ENCODE measurements around the gene KDM5C. TPM values are rescaled to one million over a fixed set of nuclear protein-coding genes. Genes with fewer than 3 reads are reported as not detected.

The KDM5C gene
- total RNA-seq: 79.7 and 106 TPM in 2 replicates

DNA sequence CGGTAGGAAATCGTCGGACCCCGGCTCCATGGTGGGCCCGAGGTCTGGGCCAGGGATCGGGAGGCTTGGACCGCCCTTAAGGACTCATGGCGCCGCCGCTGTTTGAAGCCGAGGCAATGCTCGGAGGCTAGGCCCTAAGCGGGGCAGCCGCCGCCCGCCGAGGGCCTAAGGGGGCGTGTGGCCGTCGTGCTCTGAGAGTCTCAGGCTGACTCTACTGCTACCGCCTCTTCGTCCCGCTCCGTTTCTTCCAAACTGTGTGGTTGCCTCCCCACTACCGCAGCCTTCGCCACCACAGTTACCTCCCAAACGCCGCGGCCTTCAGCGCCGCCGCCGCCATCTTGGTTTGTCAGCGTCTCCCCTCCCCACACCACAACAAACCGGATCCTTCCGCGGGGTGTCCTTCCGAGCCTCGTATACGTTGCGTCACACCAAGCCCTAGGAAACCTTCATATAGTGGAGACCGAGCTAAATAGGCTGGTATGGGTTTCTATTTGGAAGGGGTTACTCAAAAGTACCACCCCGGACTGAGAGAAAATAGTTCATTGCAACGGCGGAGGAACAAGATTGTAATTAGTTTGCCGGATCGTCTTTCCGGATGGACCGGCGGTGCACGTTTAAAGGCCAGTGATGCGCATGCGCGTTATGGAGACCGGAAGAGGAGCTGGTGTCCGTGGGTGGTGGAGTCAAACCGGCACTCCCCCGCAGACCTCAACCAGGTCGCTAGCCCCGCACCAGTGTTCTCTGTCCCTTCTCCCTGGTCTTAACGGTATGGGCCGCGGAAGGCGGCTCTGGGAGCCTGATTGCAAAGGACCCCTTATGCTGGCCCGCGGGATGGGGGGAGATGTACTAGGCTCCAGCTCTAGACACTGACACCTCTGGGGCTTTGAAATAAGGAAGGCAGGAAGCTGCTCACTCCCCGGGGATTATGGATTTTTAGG lies at the start of gene KDM5C:
Gene KDM5C (minus strand): TSS at position 348 of the 938 bp plus-strand sequence. CDS start 318 bp downstream, at position 30.

Other genes starting within 250 kb of the KDM5C start
- gene GPR173, start 176.4 kb downstream of the KDM5C start, total RNA-seq: 0.24 TPM in 1 of 2 replicates, not detected in the other
- 5.1 and 5.5 TPM in 2 replicates for gene TSPYL2, start 142.8 kb downstream of the KDM5C start, total RNA-seq
- 0.96 and 2.8 TPM in 2 replicates for gene KANTR, start 131.1 kb downstream of the KDM5C start, total RNA-seq
- gene IQSEC2, start 56.4 kb upstream of the KDM5C start, total RNA-seq: 4.1 and 9.8 TPM in 2 replicates
- gene SMC1A, start 197.4 kb upstream of the KDM5C start, total RNA-seq: 4.9 and 7.2 TPM in 2 replicates
- 0.43 and 0.48 TPM in 2 replicates for gene RIBC1, start 197.7 kb upstream of the KDM5C start, total RNA-seq
- 43.6 and 55.0 TPM in 2 replicates for gene HSD17B10, start 209.2 kb upstream of the KDM5C start, total RNA-seq

Measured in tracheal epithelial cell (primary cell).